Natural killer cell treated with Interleukin-12 subunit alpha and Interleukin-12 subunit beta and Interleukin-15 and Interleukin-18, amount 100 ng/mL, for 72 hours (primary cell): Measurements from ENCODE around the gene RARRES1. TPM values are rescaled to one million over a fixed set of nuclear protein-coding genes. Genes with fewer than 3 reads are reported as not detected.

ENCODE experiments used
- ATAC-seq, 2 donors: fragments of 150-1000 bp; cut with Tn5 transposase in 1 of 2; sonication (Bioruptor Pico), chemical (Tn5 transposase) in 1 of 2; 2 replicates each; pipeline ENCODE4 v1.10.0; 2021
- DNase-seq: peaks from one replicate; pipeline ENCODE4 v3.0.0; 2022; ENCODE audit warnings: low spot score
- H3K27ac Mint-ChIP-seq, 2 donors: 1 replicate in 1 of 2; 2 replicates in 1 of 2; pipeline ENCODE4 v1.8.0; 2022; ENCODE audit warnings: mixed read lengths in 2 of 2, mild to moderate bottlenecking in 1 of 2, moderate library complexity in 1 of 2
- H3K27me3 Mint-ChIP-seq, 2 donors: 1 replicate in 1 of 2; 2 replicates in 1 of 2; pipeline ENCODE4 v1.8.0; 2022; ENCODE audit warnings: mixed read lengths in 2 of 2
- H3K36me3 Mint-ChIP-seq: one replicate; pipeline ENCODE4 v1.8.0; 2022; ENCODE audit warnings: mixed read lengths
- H3K4me1 Mint-ChIP-seq, 2 donors: 1 replicate in 1 of 2; 2 replicates in 1 of 2; pipeline ENCODE4 v1.8.0; 2022; ENCODE audit warnings: low read depth in 2 of 2, mixed read lengths in 2 of 2, mild to moderate bottlenecking in 1 of 2
- H3K4me3 Mint-ChIP-seq: one replicate; pipeline ENCODE4 v1.8.0; 2022; ENCODE audit warnings: mixed read lengths
- H3K9me3 Mint-ChIP-seq: 2 replicates; pipeline ENCODE4 v1.8.0; 2022; ENCODE audit warnings: mixed read lengths
- total RNA-seq, 2 donors: library from RNA; stranded (reverse); gene quantifications; one replicate each; pipeline ENCODE4 v1.2.3, GENCODE V29; 2022

The RARRES1 gene, protein sequence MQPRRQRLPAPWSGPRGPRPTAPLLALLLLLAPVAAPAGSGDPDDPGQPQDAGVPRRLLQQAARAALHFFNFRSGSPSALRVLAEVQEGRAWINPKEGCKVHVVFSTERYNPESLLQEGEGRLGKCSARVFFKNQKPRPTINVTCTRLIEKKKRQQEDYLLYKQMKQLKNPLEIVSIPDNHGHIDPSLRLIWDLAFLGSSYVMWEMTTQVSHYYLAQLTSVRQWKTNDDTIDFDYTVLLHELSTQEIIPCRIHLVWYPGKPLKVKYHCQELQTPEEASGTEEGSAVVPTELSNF
- not detected for total RNA-seq

GRCh38 chr3:158731938-158732855 lies at the start of gene RARRES1:
Gene RARRES1, minus strand, starts transcription at chr3:158732457. Its CDS starts 42 bp downstream, at chr3:158732415.
- DNase-seq (peak; percentile 80), ATAC-seq (peak; percentile 86 to 89)
- Mint-ChIP-seq H3K4me3 (peak within 1 kb of the TSS; percentile 48), H3K4me1 (peaks cover 6 to 8% of the 10 kb centered on the region in 2 donors), H3K9me3 (peaks cover 3% of the 10 kb centered on the region), H3K27me3 (no peaks in the 10 kb centered on the region), H3K27ac (no peak within 1 kb of the TSS), H3K36me3 (peaks cover 5% of the 10 kb centered on the region)

GRCh38 chr3:158781849-158782248 lies 49.6 kb upstream of the RARRES1 start:
- Mint-ChIP-seq H3K36me3 (no peaks in the 10 kb centered on the region), H3K27me3 (no peaks in the 10 kb centered on the region), H3K9me3 (no peaks in the 10 kb centered on the region), H3K27ac (no peak overlapping the region), H3K4me1 (no peaks in the 10 kb centered on the region), H3K4me3 (no peak overlapping the region)
- ATAC-seq (no peak), DNase-seq (no peak)

DNA sequence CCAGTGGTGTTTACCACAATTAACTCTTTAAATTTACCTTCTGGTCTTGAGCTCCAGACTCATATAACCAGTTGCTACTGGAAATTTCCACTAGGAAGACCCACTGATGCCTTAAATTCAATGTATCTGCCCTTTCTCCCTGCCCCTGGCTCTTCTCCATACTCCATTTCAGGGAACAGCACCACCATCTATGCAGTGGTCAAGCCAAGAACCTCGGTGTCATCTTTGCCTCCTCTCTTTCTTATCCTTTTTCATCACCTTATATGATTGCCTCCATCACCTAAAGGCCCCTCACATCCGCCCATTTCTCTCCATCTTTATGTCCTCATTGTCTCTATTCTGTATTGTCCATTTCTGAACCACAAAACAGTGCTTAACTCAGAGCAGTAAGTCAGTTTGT lies 48.9 kb upstream of the RARRES1 start:
- no peaks in the 10 kb centered on the region for H3K36me3 Mint-ChIP-seq

DNA sequence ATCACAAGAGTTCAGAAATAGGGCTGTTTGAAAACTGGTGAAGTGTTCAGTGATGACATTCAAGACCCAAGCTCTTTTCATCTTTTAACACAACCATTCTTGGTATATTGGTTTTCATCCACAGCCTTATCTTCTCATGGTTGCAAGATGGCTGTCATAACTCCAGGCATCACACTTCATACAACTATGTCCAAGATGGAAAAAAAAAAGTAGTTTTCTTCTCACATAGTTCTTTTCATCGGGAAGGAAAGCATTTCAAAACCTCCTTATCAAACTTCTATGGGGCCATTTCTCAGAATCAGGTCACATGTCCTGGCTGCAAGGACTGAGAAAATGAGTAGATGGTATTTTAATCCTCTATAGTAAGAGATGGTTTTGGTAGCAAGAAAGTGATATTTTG lies 48.5 kb upstream of the RARRES1 start:
- no peaks in the 10 kb centered on the region for H3K9me3 Mint-ChIP-seq
- ATAC-seq (no peak), DNase-seq (no peak)
- no peak overlapping the region for H3K4me3 Mint-ChIP-seq
- H3K4me1 Mint-ChIP-seq, result no peaks in the 10 kb centered on the region
- no peaks in the 10 kb centered on the region for H3K36me3 Mint-ChIP-seq
- no peak overlapping the region for H3K27ac Mint-ChIP-seq
- no peaks in the 10 kb centered on the region for H3K27me3 Mint-ChIP-seq

More for the DNA sequence above, 48.9 kb upstream of the RARRES1 start:
- ATAC-seq (no peak), DNase-seq (no peak)
- Mint-ChIP-seq H3K4me3 (no peak overlapping the region), H3K4me1 (no peaks in the 10 kb centered on the region), H3K27ac (no peak overlapping the region), H3K27me3 (no peaks in the 10 kb centered on the region), H3K9me3 (no peaks in the 10 kb centered on the region)

GRCh38 chr3:158777161-158777873 lies 45.1 kb upstream of the RARRES1 start:
- no peak overlapping the region for H3K4me3 Mint-ChIP-seq
- DNase-seq (no peak), ATAC-seq (no peak)
- no peaks in the 10 kb centered on the region for H3K9me3 Mint-ChIP-seq
- no peak overlapping the region for H3K27ac Mint-ChIP-seq
- no peaks in the 10 kb centered on the region for H3K36me3 Mint-ChIP-seq
- no peaks in the 10 kb centered on the region for H3K4me1 Mint-ChIP-seq
- no peaks in the 10 kb centered on the region for H3K27me3 Mint-ChIP-seq

DNA sequence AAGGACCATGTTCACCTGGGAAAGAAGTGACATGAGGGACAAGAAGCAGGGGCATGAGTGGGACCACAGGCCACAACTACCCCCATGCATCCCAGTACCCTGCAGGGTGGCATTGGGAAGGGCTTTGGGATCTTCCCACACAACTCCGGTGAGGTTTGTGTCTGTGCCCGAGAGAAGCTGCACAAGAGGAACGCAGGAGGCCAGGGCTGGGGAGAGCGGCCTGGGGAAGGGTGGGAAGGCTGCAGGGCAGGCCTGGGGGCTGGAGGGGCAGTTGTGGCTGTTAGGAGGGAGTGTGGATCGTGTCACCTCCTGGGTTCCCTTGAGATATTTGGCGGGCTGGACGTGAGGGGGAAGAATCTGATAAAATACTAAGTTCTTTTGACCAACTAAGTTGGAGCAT lies 44.3 kb upstream of the RARRES1 start:
- no peak for ATAC-seq
- Mint-ChIP-seq H3K4me3 (no peak overlapping the region), H3K9me3 (no peaks in the 10 kb centered on the region), H3K36me3 (no peaks in the 10 kb centered on the region), H3K4me1 (no peaks in the 10 kb centered on the region), H3K27me3 (no peaks in the 10 kb centered on the region), H3K27ac (no peak overlapping the region)
- DNase-seq, result no peak

DNA sequence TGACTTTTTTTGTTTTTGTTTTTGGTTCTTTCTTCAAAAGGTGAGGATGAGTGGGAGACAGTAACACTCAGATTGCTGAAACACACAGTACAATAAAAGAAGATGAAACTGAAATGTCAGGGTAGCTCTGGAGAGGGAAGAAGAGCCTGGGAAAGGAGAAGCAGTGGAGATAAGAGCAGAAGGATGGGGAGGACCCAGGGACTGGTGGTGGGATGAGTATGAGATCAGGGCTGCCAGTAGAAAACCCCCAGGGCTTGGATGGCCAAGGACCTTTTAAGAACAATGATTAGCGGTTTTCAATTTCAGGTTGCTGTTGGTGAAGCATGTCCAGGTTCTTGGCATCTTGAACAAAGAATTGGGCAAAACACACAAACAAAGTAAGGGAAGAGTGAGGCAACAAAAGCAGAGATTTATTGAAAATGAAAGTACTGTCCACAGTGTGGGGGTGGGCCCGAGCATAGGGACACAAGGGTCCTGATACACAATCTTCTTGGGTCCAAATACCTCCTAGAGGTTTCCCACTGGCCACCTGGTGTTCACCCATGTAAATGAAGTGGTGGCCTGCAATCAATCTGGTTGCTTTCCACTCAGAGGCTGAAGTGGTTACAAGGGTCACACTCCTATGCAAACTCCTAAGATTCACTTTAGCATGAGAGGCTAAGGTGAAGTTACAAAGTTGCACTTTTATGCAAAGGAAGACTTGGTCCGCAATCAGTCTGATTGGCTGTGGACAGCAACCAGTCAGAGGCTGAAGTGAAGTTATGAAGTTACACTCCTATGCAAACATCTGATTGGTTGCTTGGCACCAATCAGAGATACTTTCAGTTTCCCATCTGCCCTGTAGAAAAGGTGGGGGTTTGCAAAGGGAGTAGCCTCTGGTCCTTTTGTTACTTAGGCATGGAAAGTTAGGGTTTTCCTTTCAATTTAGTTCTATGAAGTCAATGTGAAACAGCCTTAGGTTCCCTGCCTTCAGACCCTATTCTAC lies 43.5 kb upstream of the RARRES1 start:
- Mint-ChIP-seq H3K36me3 (no peaks in the 10 kb centered on the region), H3K4me3 (no peak overlapping the region), H3K27ac (no peak overlapping the region), H3K27me3 (no peaks in the 10 kb centered on the region), H3K9me3 (no peaks in the 10 kb centered on the region), H3K4me1 (no peaks in the 10 kb centered on the region)
- DNase-seq (no peak), ATAC-seq (peak in 1 of 2 donors; percentile 24)

GRCh38 chr3:158774965-158775364 lies 42.7 kb upstream of the RARRES1 start:
- Mint-ChIP-seq H3K4me1 (no peaks in the 10 kb centered on the region), H3K36me3 (no peaks in the 10 kb centered on the region), H3K27ac (no peak overlapping the region), H3K27me3 (no peaks in the 10 kb centered on the region), H3K9me3 (no peaks in the 10 kb centered on the region), H3K4me3 (no peak overlapping the region)
- ATAC-seq (no peak), DNase-seq (no peak)

- DNase-seq, result no peak
- no peaks in the 10 kb centered on the region for H3K36me3 Mint-ChIP-seq
- ATAC-seq, result no peak
- no peak overlapping the region for H3K27ac Mint-ChIP-seq
- no peaks in the 10 kb centered on the region for H3K27me3 Mint-ChIP-seq
- no peaks in the 10 kb centered on the region for H3K9me3 Mint-ChIP-seq
- no peak overlapping the region for H3K4me3 Mint-ChIP-seq
- H3K4me1 Mint-ChIP-seq, result no peaks in the 10 kb centered on the region
Observed at GRCh38 chr3:158773845-158774830, 41.9 kb upstream of the RARRES1 start.

- no peaks in the 10 kb centered on the region for H3K4me1 Mint-ChIP-seq
- no peaks in the 10 kb centered on the region for H3K36me3 Mint-ChIP-seq
- no peaks in the 10 kb centered on the region for H3K27me3 Mint-ChIP-seq
- H3K27ac Mint-ChIP-seq, result no peak overlapping the region
- ATAC-seq, result no peak
- no peak overlapping the region for H3K4me3 Mint-ChIP-seq
- H3K9me3 Mint-ChIP-seq, result no peaks in the 10 kb centered on the region
- no peak for DNase-seq
Observed at GRCh38 chr3:158773166-158773565, 40.9 kb upstream of the RARRES1 start.

GRCh38 chr3:158771982-158772381 lies 39.7 kb upstream of the RARRES1 start:
- ATAC-seq (peak in 1 of 2 donors; percentile 59), DNase-seq (no peak)
- Mint-ChIP-seq H3K27ac (no peak overlapping the region), H3K36me3 (no peaks in the 10 kb centered on the region), H3K27me3 (no peaks in the 10 kb centered on the region), H3K4me1 (no peaks in the 10 kb centered on the region), H3K4me3 (peak overlapping the region; percentile 27), H3K9me3 (no peaks in the 10 kb centered on the region)

- Mint-ChIP-seq H3K4me3 (peak overlapping the region; percentile 27), H3K4me1 (no peaks in the 10 kb centered on the region), H3K27me3 (no peaks in the 10 kb centered on the region), H3K9me3 (no peaks in the 10 kb centered on the region), H3K27ac (no peak overlapping the region), H3K36me3 (no peaks in the 10 kb centered on the region)
- DNase-seq, result no peak
- ATAC-seq, result peak in 1 of 2 donors; percentile 50
Observed at GRCh38 chr3:158771577-158771976, 39.3 kb upstream of the RARRES1 start.
